ENCODE data around the gene BHLHA15. TPM values are rescaled to one million over a fixed set of nuclear protein-coding genes. Genes with fewer than 3 reads are reported as not detected.

BHLHA15 gene
- polyA plus RNA-seq, 1 donor (not counting 4 experiments of a cell fraction or from before 2014, with no cell fraction given), result not detected

GRCh38 chr7:98233219-98234070 is 22.2 kb downstream of the BHLHA15 start:
- no peak overlapping the region for H3K4me3 ChIP-seq (ENCODE audit: control insufficient read depth in 2 of 3, extremely low read depth in 1 of 3, insufficient read depth in 2 of 3, low read depth in 1 of 3, low read length in 3 of 3)
- H4K20me1 ChIP-seq (ENCODE audit: control insufficient read depth, extremely low read depth, insufficient read depth, low read length), result no peaks in the 10 kb centered on the region
- H3K9me3 ChIP-seq (ENCODE audit: control insufficient read depth, low read depth, low read length), result no peaks in the 10 kb centered on the region
- H2AFZ ChIP-seq (ENCODE audit: control insufficient read depth, low read length), result no peak overlapping the region
- FAIRE-seq (no peak), DNase-seq (ENCODE audit: low read depth, low spot score) (no peak)
- H3K4me2 ChIP-seq (ENCODE audit: control insufficient read depth, extremely low read depth, insufficient read depth, low read depth, low read length), result no peak overlapping the region
- no peak overlapping the region for H3K27ac ChIP-seq (ENCODE audit: control insufficient read depth, insufficient read depth, low read length)
- H3K36me3 ChIP-seq (ENCODE audit: control insufficient read depth in 2 of 2, extremely low read depth in 1 of 2, insufficient read depth in 2 of 2, low read length in 2 of 2), result peaks cover 0 to 2% of the 10 kb centered on the region in 2 experiments
- dilution Hi-C loops (cut with MboI; ENCODE audit: extremely low pct_ligation_motif_present, low sequenced_read_pairs), result no loop called here
- H3K79me2 ChIP-seq (ENCODE audit: control insufficient read depth, insufficient read depth, low read length), result no peaks in the 10 kb centered on the region
- TF ChIP-seq EZH2 (IDR thresholded peaks at IDR 0.05; ENCODE audit: low read length) (no peak), CTCF (optimal IDR thresholded peaks at IDR 0.05 in 1 of 3, IDR thresholded peaks at IDR 0.05 in 1 of 3, conservative IDR thresholded peaks at IDR 0.05 in 1 of 3; ENCODE audit: extremely low read depth in 1 of 3, insufficient read depth in 2 of 3, low read length in 3 of 3) (no peak)
- no peaks in the 10 kb centered on the region for H3K9me1 ChIP-seq (ENCODE audit: control insufficient read depth, extremely low read depth, insufficient read depth, low read length)
- no peaks in the 10 kb centered on the region for H3K27me3 ChIP-seq (ENCODE audit: control insufficient read depth, extremely low read depth, insufficient read depth, low read length)
- no peak overlapping the region for H3K9ac ChIP-seq (ENCODE audit: control insufficient read depth, extremely low read depth, insufficient read depth, low read length)
- no peaks in the 10 kb centered on the region for H3K4me1 ChIP-seq (ENCODE audit: control insufficient read depth, extremely low read depth, insufficient read depth, low read length)

GRCh38 chr7:98234429-98235147 is 23.3 kb downstream of the BHLHA15 start:
- TF ChIP-seq CTCF (optimal IDR thresholded peaks at IDR 0.05 in 1 of 3, IDR thresholded peaks at IDR 0.05 in 1 of 3, conservative IDR thresholded peaks at IDR 0.05 in 1 of 3; ENCODE audit: extremely low read depth in 1 of 3, insufficient read depth in 2 of 3, low read length in 3 of 3) (no peak), EZH2 (IDR thresholded peaks at IDR 0.05; ENCODE audit: low read length) (no peak)
- Histone ChIP-seq H3K4me3 (ENCODE audit: control insufficient read depth in 2 of 3, extremely low read depth in 1 of 3, insufficient read depth in 2 of 3, low read depth in 1 of 3, low read length in 3 of 3) (no peak overlapping the region), H3K27ac (ENCODE audit: control insufficient read depth, insufficient read depth, low read length) (no peak overlapping the region), H4K20me1 (ENCODE audit: control insufficient read depth, extremely low read depth, insufficient read depth, low read length) (no peaks in the 10 kb centered on the region), H3K9ac (ENCODE audit: control insufficient read depth, extremely low read depth, insufficient read depth, low read length) (no peak overlapping the region), H3K9me3 (ENCODE audit: control insufficient read depth, low read depth, low read length) (no peaks in the 10 kb centered on the region), H3K79me2 (ENCODE audit: control insufficient read depth, insufficient read depth, low read length) (no peaks in the 10 kb centered on the region), H2AFZ (ENCODE audit: control insufficient read depth, low read length) (no peak overlapping the region), H3K9me1 (ENCODE audit: control insufficient read depth, extremely low read depth, insufficient read depth, low read length) (no peaks in the 10 kb centered on the region), H3K4me2 (ENCODE audit: control insufficient read depth, extremely low read depth, insufficient read depth, low read depth, low read length) (no peak overlapping the region), H3K36me3 (ENCODE audit: control insufficient read depth in 2 of 2, extremely low read depth in 1 of 2, insufficient read depth in 2 of 2, low read length in 2 of 2) (peaks cover 0 to 2% of the 10 kb centered on the region in 2 experiments), H3K4me1 (ENCODE audit: control insufficient read depth, extremely low read depth, insufficient read depth, low read length) (no peaks in the 10 kb centered on the region), H3K27me3 (ENCODE audit: control insufficient read depth, extremely low read depth, insufficient read depth, low read length) (no peaks in the 10 kb centered on the region)
- FAIRE-seq (no peak), DNase-seq (ENCODE audit: low read depth, low spot score) (no peak)
- dilution Hi-C loops (cut with MboI; ENCODE audit: extremely low pct_ligation_motif_present, low sequenced_read_pairs), result no loop called here
